ENCODE data around the gene BTBD2.

BTBD2 gene

DNA sequence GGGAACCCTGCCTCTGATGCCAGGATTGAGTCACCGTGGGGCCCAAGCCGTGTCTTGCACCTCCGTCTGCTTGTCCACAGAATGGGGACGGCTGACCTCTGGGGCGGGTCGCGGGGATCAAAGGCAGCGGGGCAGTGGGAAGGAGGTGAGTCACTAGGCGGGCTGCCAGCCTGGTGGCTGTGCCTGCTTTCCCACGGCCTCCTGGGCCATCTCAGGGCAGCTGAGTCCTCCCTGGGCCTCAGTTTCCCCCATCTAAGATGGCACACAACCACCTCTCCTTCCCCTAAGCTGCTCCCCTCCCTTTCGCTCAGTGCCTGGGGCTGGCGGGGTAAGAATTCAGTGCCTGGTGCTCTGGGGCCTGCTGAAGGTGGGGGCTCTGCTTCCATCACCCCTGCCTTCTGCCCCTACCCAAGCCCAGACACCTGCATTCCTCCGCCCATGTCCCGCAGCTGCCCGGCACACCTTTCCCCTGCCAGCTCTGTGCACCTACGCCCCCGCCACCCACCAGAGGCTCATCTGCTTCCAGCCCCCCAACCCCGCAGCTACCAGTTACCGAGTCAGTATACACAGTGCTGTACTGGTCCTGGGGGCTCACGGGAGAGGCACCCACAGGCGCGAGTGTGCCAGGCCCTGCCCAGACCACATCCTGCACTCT lies 32.1 kb upstream of the BTBD2 start:
- in situ Hi-C loops (cut with MboI; ENCODE audit: low sequenced_read_pairs, unreplicated experiment): no loop called here
- TF ChIP-seq, protein P1, sequence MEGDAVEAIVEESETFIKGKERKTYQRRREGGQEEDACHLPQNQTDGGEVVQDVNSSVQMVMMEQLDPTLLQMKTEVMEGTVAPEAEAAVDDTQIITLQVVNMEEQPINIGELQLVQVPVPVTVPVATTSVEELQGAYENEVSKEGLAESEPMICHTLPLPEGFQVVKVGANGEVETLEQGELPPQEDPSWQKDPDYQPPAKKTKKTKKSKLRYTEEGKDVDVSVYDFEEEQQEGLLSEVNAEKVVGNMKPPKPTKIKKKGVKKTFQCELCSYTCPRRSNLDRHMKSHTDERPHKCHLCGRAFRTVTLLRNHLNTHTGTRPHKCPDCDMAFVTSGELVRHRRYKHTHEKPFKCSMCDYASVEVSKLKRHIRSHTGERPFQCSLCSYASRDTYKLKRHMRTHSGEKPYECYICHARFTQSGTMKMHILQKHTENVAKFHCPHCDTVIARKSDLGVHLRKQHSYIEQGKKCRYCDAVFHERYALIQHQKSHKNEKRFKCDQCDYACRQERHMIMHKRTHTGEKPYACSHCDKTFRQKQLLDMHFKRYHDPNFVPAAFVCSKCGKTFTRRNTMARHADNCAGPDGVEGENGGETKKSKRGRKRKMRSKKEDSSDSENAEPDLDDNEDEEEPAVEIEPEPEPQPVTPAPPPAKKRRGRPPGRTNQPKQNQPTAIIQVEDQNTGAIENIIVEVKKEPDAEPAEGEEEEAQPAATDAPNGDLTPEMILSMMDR (IDR thresholded peaks at IDR 0.05; ENCODE audit: borderline replicate concordance, control extremely low read depth, extremely low read depth, insufficient read depth, missing control alignments): no peak
- no peak for DNase-seq (ENCODE audit: low spot score)

DNA sequence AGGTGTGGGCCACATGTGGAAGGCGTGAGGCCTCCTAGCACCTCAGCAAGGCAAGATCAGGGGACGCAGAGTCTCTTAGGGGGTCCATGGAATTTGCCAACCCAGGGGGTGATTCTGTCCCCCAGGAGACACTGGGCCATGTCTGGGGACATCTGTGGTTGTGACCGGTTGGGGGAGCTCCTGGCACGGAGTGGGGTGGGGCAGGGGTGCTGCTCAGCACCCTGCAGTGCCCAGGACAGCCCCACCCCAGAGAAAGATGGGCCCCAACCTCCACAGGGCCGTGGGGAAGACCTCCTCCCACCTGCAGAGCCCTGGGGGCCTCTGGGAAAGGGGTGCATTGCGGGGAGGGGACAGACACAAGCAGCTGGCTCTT lies 31.5 kb upstream of the BTBD2 start:
- TF ChIP-seq, protein P1 (IDR thresholded peaks at IDR 0.05; ENCODE audit: borderline replicate concordance, control extremely low read depth, extremely low read depth, insufficient read depth, missing control alignments): peak; percentile 22
- no peak for DNase-seq (ENCODE audit: low spot score)
- in situ Hi-C loops (cut with MboI; ENCODE audit: low sequenced_read_pairs, unreplicated experiment): no loop called here

DNA sequence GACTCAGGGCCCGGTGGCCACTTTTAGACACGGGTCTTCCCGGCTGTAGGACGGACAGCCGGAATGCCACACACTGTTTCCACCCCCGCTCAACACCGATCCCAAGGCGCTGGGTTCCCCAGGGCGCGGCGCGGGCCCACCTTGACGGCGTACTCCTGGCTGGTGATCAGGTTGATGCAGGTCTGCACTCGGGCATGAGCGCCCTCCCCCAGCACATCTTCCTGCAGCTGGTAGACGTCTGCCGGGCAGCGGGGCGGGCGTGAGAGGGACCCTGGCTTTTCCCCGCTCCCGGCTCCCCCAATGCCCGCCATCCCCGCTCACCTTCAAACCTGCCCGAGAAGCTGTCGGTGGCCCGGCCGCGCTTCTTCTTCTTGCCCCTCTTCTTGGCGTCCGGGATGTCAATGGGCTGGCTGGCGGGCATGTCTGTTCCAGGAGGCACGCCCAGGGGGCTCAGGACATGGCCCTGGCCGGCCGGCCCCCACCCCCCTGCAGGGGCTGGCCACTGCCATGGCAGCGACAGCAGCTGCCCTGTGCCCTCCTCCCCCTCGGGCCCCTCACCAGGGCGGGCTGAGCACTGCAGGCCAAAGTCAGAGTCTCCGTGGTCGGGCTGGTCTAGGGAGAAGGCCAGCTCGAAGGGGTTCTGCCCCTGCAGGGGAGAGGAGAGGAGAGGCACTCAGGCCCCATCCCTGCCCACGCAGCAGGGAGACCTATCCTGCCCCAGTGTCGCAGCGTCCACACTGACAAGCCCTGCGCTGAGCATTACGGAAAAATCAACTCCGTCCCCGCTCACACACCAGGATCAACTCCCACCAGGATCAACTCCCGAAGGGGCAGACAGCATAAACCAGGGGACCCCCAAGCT lies 30.8 kb upstream of the BTBD2 start:
- in situ Hi-C loops (cut with MboI; ENCODE audit: low sequenced_read_pairs, unreplicated experiment): no loop called here
- TF ChIP-seq, protein P1 (IDR thresholded peaks at IDR 0.05; ENCODE audit: borderline replicate concordance, control extremely low read depth, extremely low read depth, insufficient read depth, missing control alignments): no peak

DNA sequence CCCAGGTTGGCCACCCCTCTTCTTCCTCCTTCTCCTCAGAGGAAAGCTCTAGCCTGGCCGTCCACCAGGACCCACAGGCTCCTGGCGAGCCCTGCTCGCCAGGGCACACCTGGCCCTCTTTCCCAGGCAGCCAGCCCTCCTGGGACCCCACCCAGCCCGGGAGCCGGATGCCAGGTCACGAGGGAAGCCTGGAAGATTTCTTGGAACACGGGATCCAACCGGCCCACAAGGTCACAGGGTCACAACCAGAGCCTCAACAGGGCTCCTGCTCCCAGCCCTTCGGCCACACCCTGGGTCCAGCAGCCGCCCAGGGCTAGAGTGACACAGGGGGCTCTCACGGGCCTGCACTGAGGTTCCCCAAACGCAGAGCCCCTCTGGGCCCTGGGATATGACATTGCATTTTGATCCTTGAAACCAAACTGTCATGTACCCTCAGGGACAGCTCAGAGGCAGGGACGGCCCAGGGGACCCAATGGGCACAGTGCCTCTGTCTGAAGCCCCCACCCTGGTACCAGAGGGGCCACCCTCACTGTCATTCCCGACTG lies 30.1 kb upstream of the BTBD2 start:
- in situ Hi-C loops (cut with MboI; ENCODE audit: low sequenced_read_pairs, unreplicated experiment): no loop called here
- no peak for DNase-seq (ENCODE audit: low spot score)
- TF ChIP-seq, protein P1 (IDR thresholded peaks at IDR 0.05; ENCODE audit: borderline replicate concordance, control extremely low read depth, extremely low read depth, insufficient read depth, missing control alignments): no peak

More for the DNA sequence above, 30.8 kb upstream of the BTBD2 start:
- no peak for DNase-seq (ENCODE audit: low spot score)

DNA sequence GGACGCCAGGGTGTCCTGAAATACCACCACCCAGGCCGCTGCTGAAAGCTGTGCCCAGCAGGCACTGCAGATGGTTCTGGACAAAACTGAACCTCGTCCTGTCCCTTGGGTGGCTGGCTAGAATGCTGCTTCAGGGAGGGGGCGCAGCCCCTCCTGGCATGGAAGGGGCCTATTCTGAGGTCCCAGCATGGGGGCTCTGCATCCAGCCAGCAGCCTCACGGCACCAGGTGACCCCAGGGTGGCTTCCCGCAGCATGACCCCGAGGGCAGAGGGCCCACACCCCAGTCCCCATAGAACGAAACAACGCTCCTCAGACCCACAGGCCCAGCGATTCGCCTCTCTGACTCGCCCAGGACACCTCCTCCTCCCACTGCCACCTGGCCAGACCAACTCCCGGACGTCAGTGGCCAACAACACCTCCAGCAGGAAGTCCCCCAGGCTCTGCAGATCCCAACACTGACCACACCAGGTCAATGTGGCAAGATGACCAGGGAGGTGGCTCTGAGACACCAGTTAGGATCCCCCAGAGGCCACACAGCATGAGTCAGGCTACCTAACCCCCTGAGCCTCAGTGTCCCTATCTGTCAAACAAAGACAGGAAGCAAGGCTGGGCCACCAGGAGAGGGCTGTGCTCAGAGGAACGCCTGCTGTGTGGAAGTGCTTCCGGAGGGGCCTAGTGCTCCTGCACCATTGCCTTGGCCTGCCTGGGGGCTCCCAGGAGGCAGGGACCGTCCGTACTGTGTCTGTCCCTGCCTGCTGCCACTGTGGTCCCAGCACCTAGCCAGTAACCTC lies 29.4 kb upstream of the BTBD2 start:
- TF ChIP-seq, protein P1 (IDR thresholded peaks at IDR 0.05; ENCODE audit: borderline replicate concordance, control extremely low read depth, extremely low read depth, insufficient read depth, missing control alignments): no peak
- in situ Hi-C loops (cut with MboI; ENCODE audit: low sequenced_read_pairs, unreplicated experiment): no loop called here
- no peak for DNase-seq (ENCODE audit: low spot score)

All from GM13976 (cell line).